Embryonic facial prominence (tissue), 1 donor: Measurements from ENCODE around the gene PRDM16.

Source experiments
- DNase-seq: peaks from one replicate; pipeline ENCODE4 v3.0.0-alpha.2; 2016; ENCODE audit errors: extremely low spot score

The PRDM16 gene

DNA sequence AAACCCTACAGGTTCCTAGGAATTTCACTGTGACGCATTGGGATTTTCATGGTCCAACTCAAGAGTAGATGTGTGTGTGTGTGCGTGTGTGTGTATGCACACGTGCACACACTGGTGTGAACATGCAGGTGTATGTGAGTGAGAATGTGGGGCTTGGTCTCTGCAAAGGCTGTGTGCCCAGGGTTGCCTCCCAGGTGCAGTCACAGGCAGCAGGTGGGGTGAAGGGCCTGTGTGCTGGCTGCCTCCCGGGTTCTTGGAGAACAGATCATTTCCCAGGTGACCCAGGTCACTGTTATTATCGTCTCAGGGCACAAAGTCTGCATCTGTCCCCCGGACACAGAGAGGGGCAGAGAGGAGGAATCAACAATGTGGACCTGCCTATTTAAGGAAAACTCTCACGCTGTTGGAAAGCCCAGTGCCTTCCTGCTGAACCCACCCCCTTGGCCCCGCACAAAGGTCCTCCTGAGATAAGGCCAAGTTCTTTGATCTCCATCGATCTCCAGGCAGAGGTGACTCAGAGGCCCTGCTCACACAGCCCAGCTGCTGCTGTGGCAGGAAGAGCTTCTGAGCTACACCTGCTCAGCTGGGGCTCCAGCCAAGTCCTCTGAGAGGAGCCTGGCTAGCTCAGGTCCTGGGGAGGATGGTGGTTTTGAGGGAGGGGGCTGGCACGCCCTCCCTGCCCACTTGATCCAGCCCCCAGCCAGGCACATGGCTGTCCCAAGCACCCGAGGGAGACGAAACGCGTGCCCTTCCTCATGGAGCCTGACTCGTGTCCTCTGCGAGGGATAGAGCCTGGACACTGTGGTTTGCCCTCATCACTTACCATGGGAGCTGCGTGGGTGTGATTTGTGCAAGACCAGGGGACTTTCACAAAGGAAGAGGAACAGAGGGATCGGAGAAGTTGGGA lies 251.5 kb downstream of the PRDM16 start:
- no peak for DNase-seq

DNA sequence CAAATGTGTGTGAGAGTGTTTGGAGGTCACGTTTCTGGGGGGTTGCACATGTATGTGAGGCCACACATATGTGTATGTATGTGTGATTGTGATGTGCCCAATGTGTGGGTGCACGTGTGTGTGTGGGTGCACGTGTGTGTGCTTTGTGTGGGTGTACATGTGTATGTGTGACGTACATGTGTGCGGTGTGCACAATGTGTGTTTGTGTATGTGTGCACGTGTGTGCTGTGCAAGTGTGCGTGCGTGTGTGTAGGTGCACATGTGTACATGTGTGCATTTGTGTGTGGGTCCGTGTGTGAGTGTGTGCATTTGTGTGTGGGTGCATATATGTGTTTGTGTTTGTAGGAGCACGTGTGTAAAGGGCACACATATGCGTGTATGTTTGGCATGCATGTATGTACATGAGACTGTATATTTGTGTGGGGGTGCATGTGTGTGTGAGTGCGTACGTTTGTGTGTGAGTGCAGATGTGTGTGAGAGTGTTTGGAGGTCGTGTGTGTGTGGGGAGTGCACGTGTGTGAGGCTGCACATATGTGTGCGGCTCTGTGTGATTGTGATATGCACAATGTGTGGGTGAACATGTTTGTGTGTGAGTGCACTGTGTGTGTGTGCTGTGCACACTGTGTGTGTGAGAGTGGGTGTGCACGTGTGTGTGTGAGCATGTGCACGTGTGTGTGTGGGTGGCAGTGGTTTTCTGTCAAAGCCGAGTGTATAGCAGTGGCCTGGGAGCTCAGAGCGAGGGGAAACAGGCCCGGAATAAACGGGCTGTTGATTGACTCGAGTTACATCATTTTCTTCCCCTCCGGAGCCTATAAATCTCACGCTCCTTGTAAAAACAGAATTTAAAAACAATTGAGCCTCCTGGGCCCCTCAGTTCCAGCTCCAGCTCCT lies 252.8 kb downstream of the PRDM16 start:
- DNase-seq = no peak

DNA sequence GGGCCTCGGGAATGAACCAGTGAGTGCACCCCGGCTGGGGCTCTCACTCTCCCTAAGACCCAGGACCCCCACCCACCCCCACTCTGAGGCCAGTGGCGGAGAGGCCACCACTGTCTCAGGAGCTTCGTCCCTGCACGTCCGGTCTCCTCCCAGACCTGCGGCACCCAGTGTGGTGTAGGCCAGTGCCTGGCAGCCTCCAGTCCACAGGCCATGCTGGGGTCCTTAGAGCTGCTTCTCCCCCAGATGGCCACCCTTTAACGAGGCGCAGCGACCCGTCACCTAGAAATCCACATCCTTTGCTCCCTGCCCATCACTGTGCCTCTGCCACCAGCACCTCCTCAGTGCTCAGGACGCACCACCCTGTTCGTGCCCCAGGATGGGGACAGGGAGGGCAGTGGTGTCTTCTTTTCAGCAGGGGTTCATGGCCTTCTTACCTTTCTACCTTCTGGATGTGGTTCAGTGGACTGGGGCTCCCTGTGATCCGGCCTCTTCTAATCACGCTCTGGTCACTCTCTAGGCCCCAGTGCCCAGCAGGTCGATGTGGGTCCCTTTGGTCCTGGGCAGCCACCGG lies 253.5 kb downstream of the PRDM16 start:
- no peak for DNase-seq

DNA sequence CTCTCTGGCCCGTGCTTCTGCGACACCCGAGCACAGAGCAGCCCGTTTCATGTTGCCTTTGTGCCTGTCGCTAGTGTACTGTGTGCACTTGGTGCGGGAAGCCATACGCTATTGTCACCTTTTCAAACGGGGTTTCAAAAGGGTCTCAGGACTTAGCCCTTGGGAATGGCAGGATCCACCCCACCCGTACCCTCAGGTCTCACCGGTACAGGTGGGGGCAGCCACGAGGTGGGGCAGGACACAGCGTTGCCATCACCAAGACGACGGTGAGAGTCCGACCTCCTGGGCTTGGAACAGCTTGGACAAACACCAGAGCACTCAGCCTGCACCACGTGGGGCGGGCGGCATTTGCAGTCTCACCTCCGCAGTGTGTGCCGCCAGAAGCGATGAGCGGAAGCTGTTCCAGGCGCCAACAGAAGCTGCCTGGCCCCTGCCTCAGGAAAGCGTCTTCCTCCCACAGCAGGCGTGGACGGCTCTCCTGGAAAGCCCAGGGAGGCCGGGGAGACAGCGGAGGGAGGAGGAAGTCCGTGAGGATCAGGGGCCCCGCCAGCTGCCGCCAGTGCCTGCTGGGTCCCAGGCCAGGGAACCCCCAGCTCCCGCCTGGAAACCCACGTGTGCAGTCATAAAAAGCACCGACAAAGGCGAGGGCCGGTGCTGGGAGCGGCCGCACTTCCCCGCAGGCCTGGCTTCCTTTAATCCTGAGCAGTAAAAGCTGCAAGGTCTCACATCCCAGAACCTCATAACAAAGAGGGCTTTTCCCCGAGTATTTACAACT lies 254.2 kb downstream of the PRDM16 start:
- DNase-seq = no peak

DNA sequence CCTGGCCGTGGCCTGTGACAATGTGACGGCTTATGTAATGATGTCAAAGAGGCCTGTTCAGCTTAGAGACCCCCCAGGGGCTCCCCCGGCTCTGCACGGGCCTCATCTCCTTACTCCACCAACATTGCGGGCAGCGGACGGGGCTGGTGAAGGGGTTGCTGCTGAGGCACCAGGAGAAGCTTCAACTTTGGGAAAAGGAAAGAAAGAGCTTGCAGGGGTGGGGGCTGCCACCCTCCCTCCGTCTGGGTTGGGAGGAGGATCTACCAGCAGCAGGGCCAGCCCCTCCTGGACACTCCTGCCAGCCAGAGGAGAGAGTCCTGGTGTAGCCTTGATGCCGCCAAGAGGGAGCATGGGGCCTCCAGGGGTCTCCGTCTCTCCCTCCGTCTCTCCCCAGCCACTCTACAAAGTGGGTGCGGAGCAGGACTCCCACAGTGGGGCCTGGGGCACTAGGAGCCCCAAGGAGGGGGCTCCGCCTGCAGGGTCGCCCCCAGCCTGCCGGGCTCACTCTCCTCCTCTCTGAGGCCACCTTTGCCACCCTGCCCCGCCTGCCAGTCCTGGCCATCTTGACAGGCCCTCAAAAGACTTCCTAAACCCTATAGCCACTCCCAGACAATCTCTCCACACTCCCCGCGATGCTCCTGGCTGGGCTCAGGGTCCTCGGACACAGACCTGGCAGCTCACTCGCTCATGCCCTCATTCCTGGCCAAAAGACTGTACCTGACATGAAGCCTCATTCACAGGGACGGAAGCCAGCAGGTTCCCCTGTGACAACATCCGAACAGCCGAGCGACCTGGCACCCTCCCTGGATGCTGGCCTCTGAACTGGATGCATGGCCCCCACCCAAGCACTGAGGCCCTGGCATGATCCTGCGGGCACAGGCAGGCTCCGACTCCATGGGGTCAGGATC lies 255.0 kb downstream of the PRDM16 start:
- DNase-seq = no peak

DNA sequence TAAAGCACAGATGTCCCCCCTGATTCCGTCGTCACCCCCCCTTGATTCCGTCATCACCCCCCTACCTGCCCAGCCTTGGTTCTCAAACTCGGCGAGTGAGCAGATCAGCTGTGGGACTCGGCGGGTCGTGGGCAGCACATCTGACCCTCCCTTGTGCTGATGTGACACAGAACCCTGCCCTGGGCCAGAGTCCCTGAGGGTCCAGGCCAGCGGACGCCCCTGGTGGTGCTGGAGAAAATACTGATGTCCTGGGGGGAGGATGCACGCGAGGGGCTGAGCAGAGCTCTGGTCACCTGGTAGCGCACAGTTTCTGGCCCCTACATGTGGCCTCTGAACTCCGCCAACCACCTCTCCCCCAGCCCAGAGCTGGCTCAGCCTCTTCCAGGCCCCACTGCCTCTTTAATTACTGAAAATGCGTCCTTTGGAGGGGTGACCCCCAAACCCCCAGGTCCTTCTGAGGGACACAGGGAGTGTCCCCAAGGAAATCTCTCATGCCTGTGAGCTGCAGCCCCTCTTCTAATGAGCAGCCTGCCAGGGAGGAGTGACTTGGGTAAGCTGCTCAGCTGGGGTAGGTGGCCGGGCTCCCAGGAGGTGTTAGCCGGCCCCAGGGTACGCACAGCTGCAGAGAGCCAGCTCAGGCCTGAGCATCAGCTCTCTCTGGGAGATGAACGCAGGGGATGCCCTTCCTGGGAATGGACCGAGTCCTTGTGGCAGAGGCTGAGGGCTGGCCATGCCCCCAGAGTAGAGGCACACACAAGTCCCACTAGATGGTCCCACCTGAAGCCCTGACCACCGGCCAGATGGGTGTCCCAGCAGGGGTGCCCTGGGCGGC lies 255.9 kb downstream of the PRDM16 start:
- DNase-seq = no peak

DNA sequence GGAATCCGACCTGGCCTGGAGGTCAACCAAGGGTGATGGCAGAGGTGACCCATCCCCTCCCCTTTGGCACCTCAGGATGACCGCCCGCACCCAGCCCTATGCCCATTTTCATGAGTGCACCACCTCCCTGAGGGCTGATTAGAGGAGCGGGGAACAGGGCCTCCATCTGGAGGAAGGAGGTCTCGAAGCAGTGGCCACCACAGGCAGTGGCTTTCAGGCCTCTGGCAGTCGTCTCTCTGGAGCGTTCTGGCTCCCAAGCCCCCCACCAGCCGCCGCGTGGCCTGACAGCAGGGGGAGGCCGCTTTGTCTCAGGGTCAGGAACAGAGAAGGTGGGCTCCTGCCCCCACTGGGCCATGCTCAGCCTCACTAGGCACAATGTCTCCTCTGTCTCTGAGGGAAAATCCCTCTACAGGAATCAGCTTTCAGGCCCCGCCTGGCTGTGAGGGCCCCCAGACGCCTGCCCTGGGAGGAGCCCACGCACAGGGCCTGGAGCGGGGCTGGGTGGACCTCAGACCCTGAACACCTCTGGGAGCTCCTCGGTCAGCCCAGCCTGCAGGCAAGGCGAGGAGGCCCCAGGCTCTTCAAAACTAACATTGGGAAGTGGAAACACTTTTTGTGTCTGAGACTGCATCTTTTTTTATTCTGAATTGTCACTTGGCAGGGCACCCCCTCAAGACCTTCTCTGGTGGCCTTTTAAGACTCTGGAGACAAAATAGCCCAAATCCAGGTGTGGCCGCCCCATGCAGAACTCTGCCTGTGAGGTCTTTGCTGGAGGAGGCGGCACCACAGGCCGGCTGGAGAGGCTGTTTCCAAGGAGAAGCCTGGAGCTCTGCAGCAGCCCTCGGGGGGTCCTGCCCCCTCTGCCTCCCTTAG lies 257.7 kb downstream of the PRDM16 start:
- no peak for DNase-seq

DNA sequence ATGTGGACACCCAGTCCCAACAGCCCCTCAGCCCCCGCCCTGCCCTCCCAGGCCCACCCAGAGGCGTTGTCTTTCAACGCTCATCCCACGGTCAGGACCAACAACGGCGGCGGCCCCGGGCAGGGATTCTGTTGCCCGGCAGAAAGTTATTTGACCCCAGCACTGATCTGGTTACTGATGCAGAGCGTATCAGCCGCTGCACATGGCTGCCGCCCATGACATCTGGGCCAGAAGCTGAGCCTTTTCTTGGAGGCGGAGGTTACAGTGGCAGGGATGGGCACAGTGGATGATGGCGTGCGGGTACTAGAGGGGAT lies 258.3 kb downstream of the PRDM16 start:
- DNase-seq = no peak

DNA sequence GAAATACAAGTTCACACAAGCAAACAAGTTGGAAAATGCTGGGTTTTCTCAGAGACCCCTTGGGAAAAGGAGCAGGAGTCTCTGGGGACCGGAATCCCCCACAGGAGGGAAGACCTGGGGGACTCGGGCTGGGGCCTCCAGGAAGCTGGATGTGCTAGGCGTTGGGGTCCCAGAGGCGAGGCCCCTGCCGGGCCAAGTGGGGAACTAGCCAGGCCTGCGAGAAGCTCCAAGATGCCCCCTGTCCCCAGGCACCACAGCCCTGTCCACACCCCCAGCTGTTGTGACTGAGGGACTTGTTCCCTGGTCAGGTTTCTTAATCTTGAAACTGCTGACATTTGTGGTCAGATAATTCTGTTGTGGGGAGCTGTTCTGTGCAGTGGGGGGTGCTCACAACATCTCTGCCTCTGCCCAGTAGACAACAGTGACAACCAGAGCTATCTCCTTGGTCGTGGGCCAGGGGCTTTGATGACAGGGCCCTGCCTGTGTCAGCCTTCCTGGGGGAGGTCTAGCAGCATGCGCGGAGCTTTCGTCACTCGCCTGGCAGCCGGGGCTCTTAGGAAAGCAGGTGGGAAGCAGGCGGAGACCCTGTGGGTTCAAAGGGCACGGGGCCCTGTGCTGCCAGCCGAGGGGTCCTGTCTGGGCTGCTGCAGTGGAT lies 259.1 kb downstream of the PRDM16 start:
- DNase-seq = no peak

DNA sequence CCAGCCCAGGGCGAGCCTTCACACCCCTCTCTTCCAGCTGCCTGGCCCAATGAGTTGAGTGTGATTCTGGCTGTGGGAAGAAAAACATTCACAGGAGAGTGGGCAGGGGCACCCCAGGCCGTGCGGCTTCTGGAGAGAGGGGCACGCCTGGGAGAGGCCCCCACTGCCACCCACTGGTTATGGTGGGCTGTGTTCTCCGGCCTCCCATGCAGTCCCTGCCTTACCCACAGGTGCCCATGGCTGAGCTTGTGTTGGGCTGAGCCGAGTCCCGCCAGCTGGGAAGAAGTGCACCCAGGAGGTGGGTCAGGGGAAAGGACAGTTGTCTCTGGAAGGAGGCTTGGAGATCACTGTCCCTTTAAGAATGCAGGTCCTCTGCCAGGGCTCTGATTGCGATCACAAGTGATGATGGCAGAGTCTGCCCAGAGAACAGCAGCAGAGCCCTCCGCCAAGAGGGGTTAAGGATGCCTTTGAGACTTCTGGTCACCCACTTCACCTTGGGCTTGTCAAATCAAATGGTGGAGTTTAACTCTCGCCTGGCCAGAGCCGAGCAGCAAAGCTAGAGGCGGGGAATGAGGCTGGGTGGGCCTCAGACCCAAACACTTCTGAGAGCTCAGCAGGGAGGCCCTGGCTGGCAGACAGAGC lies 260.8 kb downstream of the PRDM16 start:
- no peak for DNase-seq

DNA sequence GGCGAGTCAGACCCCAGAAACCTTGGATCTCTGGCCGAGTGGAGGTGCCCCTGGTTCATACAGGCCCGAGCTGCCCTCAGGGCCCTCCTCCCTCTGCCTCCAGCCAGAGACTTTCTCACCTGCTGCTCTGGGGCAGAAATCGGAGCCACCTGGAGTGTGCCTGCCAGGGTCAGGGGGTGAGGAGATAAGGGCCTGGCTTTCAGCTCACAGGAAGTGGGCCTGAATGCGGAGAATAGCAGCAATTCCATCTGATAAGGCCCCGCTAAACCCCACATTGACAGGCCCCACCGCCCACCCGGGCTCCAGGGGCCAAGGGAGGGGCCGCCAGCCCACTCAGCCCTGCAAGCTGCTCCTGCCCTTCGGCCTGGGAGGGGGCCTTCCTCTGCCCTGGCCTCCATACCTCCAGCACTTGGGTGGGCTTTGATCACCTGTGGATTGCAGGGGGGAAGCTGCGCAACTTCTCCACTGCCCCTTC lies 261.8 kb downstream of the PRDM16 start:
- DNase-seq = no peak

DNA sequence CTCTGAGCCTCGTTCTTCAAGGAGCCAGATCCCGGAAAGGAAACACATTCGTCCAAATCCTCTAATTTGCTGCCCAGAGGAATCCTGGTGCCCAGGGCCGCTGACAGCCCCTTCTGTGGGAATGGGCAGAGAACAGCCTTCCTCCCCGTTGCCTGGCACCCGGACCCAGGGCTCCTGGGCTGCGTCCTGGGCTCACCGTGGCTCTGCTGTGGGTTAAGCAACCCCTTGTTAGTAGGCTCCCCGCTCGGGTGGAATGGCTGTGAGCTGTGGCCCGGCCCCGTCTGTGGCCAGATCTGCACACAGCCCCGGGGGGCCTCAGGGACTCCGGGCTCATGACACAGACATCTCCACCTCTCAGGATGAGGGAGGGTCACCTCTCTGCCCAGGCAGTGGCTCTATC lies 262.6 kb downstream of the PRDM16 start:
- DNase-seq = no peak

DNA sequence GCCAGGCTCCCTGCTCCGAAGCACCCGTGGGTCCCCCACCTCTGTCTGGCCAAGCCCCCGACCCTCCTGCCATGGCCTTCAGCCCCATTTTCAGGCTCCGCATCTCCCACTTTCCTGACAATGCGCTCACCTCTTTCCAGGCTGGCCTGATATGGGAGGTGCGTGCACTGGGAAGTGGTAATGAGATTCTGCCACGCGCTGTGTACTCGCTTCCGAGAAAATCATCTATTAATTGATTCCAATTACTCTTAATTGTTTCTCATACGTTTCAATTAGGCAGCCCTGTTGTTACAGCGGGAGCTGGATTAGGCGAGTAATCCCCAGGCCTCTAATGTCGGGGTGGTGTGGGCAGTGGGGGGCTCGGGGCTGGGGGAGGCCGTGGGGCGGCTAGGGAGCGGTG lies 263.0 kb downstream of the PRDM16 start:
- no peak for DNase-seq

DNA sequence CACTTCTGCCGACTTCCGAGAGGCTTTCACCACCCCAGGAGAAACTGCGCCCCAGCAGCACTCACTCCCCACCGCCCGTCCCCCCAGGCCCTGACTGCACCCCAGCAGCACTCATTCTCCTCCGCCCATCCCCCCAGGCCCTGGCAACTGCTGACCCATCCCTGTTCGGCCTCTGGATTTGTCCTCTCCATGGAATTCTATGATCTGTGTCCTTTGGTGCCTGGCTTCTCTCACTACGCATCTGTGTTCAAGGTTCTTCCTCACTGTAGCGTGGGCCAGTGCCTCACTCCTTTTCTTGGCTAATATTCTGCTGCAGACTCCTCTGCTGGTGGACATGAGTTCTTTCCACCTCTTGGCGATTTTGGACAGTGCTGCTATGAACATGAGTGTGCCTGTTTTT lies 263.7 kb downstream of the PRDM16 start:
- no peak for DNase-seq

DNA sequence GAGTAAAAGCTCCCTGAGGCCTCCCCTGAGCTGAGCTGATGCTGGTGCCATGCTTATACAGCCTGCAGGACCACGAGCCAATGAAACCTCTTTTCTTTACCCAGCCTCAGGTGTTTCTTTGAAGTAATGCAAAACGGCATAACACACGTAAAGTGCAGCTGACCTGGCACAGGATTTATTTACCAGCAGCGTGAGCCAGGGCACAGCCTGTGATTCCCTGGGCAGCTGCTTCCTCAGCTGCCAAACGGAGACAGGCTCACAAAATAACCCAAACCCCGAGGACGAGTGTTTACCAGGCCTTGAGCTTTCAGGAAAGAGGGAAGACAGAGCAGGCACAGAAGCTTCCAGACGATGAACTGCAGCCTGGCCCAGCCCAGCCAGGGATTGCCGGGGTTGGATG lies 264.9 kb downstream of the PRDM16 start:
- DNase-seq = no peak

DNA sequence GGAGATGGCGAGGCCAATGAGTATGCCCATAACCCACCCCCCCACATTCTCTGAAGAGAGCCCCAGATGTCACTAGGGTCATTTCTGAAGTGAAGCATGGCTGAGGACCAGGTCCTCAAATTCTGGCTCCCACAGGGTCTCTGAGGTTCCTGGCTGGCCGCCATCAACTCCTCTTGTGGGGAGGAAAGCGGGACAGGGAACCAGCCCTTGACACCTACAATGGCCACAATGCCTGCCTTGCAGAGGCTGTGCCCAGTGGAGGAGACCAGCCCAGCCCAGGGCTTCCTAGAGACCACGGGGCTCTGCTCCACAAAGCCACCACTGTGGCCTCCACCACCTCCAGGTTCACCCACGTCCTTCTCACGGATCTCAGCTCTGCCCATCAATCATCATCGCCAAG lies 265.4 kb downstream of the PRDM16 start:
- no peak for DNase-seq

DNA sequence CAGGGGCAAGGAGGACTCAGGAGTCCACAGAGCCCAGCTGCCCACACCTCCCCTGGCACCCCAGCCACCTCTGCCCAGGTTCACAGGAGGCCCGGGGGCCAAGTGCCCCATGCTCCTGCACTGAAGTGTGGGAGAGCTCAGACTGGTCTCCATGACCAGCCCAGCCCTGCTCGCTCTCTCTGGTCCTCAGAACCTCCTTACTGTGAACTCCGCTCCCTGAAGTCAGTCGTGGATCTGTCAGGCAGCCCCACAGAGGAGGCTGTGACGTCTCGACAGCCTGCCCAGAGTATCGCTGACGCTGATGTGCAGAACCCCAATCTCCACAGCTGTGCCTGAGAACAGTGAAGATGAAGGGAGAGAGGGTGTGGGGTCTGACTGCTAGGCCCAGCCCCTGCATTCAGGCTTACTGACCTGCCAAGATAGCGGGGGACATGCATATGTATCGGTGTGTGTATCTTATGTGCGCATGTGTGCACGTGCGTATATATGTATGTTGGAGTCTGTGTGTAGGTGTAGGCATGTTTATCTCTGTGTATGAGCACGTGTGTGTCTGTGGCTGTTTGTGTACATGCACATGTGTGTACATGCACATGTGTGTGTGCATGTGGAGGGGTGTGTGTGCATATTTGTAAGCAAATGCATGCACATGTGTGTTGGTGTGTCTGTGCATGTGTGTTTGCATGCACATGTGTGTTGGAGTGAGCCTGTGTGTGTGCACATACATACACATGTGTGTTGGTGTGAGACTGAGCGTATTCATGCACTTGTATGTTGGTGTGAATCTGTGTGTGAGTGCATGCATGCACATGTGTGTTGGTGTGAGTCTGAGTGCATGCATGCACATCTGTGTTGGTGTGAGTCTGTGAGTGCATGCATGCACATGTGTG lies 267.0 kb downstream of the PRDM16 start:
- DNase-seq = no peak
